K562 (cell line): Measurements from ENCODE around the gene DMWD.

Experiments used
- FOXP1 ChIP-seq: sonication (generic); formaldehyde crosslinking; IDR thresholded peaks from 2 replicates; pipeline ENCODE4 v1.8.0; 2022; ENCODE audit warnings: mild to moderate bottlenecking, missing genetic modification reagents
- GTF2F1 ChIP-seq: IDR thresholded peaks from 2 replicates; pipeline ENCODE4 v1.6.1; 2011; ENCODE audit warnings: low read depth, low read length, improper control_type of control experiment
- RAD21 ChIP-seq, 2 experiments: fragments of 250-450 bp in 1 of 2; fragments of 450-650 bp in 1 of 2; sonication (Bioruptor Pico) in 1 of 2; formaldehyde crosslinking in 1 of 2; IDR thresholded peaks in 1 of 2; conservative IDR thresholded peaks in 1 of 2; 2 replicates each; pipeline versions ENCODE4 v1.4.0 to v1.8.0; 2020 to 2022; ENCODE audit warnings: mild to moderate bottlenecking in 2 of 2, moderate library complexity in 1 of 2
- SAFB2 ChIP-seq: fragments of 200-400 bp; formaldehyde crosslinking; IDR thresholded peaks from 2 replicates; pipeline ENCODE4 v1.6.1; 2018; ENCODE audit warnings: borderline replicate concordance, low read length, low read depth, moderate library complexity; ENCODE audit not compliant: severe bottlenecking
- SP2 ChIP-seq: IDR thresholded peaks from 2 replicates; pipeline ENCODE4 v1.6.1; 2011; ENCODE audit warnings: mild to moderate bottlenecking, low read depth, low read length, moderate library complexity; ENCODE audit not compliant: poor library complexity, severe bottlenecking; ENCODE audit errors: extremely low read depth

DNA sequence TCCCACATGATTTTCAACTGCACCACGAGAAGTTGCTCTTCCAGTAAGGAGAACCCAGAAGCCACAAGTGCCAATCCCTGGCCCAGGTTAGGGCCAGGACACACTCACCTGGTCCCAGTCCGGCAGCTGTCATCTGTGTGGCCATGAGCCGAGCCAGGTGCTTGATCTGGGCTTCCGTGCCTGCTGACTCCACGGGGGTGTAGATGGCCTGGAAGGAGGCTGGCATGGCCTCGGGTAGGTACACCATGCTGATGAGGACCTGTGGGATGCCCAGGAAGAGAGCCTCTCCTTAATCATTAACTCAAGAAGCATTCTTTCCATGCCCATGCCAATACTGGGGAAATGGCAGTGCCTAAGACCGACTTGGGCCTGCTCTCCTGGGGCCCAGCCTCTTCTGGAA, 42.3 kb upstream of the DMWD start:
- TF ChIP-seq GTF2F1 = no peak
- no peak for TF ChIP-seq RAD21 (CRISPR knock-in tag; conservative IDR thresholded peaks at IDR 0.05 in 1 of 2, IDR thresholded peaks at IDR 0.05 in 1 of 2)
- no peak for TF ChIP-seq SP2
- TF ChIP-seq SAFB2 = no peak
- TF ChIP-seq FOXP1 (CRISPR knock-in tag) = no peak
